Adrenal gland (tissue), 5 donors: ENCODE results near the gene CAMTA1.

Experiments used
- CTCF ChIP-seq, 6 experiments: fragments of 450-650 bp in 4 of 6; fragments of 200-600 bp in 2 of 6; sonication (generic) in 1 of 6; IDR thresholded peaks; 1 replicate in 5 of 6; 2 replicates in 1 of 6; pipeline versions ENCODE4 v1.5.1 to v1.8.0; 2016 to 2021; ENCODE audit warnings: antibody characterized with exemption in 6 of 6, mild to moderate bottlenecking in 2 of 6, moderate library complexity in 1 of 6
- POLR2A ChIP-seq, 2 donors: fragments of 450-650 bp; IDR thresholded peaks; one replicate each; pipeline ENCODE4 v1.6.1; 2017; ENCODE audit warnings: antibody characterized with exemption in 2 of 2, mild to moderate bottlenecking in 2 of 2, moderate library complexity in 1 of 2
- donor health status: DM: no; HTN: no; CAD: no.

GRCh38 chr1:7771823-7772299, 986.6 kb downstream of the CAMTA1 start:
- no peak for TF ChIP-seq POLR2A (IDR thresholded peaks at IDR 0.05)
- TF ChIP-seq CTCF (IDR thresholded peaks at IDR 0.05): no peak
